Cortex of kidney (tissue), 1 donor: ENCODE measurements around the gene NIPA2.

Source experiments
- DNase-seq: peaks from one replicate; lab custom pipeline; 2025; lab: John Stamatoyannopoulos, UW

The NIPA2 gene

GRCh38 chr15:22877607-22878006 is 39.1 kb downstream of the NIPA2 start:
- DNase-seq, result no peak

GRCh38 chr15:22878103-22878502 is 39.6 kb downstream of the NIPA2 start:
- no peak for DNase-seq

- no peak for DNase-seq
Measured at GRCh38 chr15:22880068-22880980, 41.9 kb downstream of the NIPA2 start.

GRCh38 chr15:22880981-22881738 is 42.7 kb downstream of the NIPA2 start:
- DNase-seq, result no peak

DNA sequence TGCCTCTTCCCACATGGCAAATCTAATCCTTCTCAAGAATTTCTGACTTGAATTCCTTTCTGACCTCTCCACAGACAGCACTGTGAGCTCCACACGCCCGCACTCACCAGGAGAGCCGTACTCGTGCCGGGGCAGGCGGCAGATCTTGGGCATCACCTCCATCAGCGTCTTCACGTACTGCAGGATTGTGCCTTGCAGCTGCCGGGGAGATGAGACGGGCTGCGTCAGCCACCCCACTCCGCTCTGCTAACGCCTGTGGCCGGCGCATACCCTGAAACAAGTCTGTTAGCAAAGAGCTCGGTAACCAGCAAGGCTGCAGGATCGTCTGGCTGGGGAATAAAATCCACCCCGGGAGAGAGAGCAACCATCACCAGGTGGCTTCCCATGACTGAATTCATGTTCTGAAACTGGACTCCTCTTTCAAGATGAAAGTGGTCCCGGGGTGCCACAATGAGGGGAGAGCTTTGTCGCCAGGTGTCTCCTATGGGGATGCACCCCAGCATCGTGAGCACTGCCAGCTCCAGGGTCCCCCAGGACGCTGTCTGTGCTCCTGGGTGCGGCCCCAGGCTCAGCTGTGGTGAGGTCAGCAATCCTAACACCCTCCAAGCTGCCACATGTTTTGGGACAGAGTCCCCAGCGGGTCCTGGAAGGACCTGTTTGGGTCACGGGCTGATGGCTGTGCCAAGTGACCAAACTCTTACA is 43.4 kb downstream of the NIPA2 start:
- DNase-seq, result no peak

DNA sequence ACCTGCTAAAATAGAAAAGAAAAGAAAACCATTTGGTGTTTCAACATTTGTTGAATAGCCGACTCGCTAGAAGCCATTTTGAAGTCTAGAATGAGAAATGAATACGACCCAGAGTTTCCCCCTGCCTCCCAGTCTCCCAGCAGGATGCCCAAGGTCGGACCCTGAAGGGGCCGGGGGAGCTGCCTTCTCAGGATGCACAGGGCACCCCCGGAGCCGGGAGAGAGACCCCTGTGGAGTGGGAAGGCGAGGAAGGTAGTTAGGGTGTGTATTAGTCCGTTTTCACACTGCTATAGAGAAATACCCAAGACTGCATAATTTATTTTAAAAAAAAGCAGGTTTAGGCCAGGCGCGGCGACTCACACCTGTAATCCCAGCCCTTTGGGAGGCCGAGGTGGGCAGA is 44.7 kb downstream of the NIPA2 start:
- no peak for DNase-seq

DNA sequence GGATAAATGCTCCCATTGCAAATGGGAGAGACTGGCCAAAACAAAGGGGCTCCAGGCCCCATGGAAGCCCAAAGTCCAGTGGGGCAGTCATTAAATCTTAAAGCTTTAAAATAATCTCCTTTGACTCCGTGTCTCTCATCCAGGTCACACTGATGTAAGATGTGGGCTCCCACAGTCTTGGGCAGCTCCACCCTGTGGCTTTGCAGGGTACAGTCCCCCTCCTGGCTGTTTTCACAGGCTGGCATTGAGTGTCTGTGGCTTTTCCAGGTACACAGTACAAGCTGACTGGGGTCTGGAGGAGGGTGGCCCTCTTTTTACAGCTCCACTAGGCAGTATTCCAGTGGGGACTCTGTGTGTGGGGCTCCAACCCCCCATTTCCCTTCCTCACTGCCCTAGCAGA is 45.9 kb downstream of the NIPA2 start:
- no peak for DNase-seq

- DNase-seq, result no peak
Measured at GRCh38 chr15:22885120-22885519, 46.7 kb downstream of the NIPA2 start.

DNA sequence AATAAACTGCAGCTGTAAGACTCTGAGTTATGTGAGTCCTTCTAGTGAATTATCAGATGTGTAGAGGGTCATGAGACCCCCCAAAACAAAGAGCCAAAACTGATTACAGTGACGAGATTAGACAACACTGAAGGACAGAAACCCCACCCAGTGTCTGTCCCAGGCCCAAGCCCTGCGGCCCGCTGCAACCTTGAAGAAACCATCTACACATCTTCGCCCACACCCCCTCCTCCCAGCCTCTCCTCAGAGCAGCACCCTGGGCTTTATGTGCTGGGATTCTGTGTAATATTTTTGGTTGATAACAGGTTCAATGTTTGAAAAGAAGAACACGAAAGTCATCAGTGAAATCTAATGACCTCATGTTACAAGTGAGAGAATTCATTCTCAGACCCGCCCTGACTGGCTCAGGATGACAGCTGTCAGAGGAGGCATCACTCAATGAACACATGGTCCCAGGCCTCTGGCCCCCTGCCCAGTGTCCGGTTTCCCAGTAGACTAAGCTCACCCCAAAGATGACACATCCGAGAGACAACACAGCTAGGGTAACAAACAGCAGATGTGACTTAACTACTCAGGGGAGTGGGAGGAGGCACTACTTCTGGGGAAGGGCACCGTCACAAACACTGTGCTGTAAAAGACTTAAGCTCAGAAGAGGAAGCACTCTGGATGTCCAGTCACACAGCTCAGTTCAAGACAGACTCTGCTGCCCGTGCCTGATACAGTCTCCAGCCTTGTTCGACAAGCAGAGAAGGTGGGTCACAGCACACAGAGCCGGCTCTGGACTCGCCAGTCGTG is 48.9 kb downstream of the NIPA2 start:
- DNase-seq, result no peak

DNA sequence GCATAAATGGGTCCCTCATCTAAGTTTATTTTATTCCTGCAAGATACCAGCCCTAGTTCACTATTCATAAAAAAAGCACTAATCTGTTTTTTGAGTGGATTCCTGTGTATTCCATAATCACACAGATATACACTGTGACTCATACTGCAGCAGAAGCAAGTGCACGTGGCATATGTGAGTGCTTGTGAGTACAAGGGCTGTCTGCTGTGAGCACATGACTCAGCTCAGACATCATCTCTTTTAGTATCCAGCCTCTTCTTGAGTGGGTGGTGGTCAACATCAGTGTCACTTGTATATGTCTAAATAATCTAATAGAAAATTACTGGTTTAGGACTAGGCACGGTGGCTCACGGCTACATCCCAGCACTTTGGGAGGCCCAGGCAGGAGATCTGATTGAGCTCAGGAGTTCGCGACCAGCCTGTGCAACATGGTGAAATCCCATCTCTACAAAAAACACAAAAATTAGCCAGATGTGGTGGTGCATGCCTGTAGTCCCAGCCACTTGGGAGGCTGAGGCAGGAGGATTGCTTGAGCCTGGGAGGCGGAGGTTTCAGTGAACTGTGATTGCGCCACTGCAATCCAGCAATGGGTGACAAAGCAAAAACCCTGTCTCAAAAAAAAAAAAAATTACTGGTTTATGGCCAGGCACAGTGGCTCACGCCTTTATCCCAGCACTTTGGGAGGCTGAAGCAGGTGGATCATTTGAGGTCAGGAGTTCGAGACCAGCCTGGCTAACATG is 49.8 kb downstream of the NIPA2 start:
- DNase-seq, result no peak

- DNase-seq, result no peak
Measured at GRCh38 chr15:22889146-22889818, 50.8 kb downstream of the NIPA2 start.

GRCh38 chr15:22890296-22890695 is 51.8 kb downstream of the NIPA2 start:
- DNase-seq, result no peak

DNA sequence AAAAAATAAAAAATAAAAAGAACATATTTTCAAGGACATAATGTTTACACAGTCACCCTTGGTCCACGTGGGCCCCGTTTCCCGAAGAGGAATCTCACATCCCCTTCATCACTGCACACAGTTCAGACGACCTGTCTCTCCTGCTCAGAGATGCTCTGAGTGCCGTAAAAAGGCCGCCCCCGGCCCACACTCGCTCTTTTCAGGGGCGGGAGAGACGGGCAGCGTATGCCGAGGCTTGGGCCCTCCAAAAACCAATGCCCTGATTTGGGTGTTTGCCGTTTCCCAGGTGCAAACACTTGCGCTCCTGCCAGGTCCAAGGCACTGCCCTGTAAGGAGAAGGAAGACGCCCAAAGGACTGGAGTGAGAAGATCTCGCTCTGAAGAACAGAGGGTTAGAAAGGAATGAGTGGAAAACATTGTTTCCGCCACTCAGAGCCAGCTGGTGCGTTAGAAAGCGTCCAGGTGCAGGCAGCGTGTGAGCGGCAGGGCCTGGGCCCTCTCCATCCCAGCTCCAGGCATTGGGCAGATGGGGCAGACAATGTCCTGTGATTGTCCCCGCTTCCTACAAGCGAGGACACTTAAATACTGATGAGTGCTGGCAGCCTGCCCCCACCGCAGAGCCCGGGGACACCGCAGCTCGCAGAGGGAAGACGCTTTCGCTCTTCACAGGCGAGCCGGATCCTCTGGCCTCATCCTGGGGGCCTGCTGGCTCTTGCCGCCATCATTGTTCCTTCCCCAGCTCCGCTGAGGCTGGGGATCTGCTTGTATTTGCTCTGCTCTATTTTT is 53.2 kb downstream of the NIPA2 start:
- no peak for DNase-seq

GRCh38 chr15:22892333-22892732 is 53.9 kb downstream of the NIPA2 start:
- DNase-seq, result no peak

- DNase-seq, result no peak
Measured at GRCh38 chr15:22893081-22893480, 54.6 kb downstream of the NIPA2 start.

DNA sequence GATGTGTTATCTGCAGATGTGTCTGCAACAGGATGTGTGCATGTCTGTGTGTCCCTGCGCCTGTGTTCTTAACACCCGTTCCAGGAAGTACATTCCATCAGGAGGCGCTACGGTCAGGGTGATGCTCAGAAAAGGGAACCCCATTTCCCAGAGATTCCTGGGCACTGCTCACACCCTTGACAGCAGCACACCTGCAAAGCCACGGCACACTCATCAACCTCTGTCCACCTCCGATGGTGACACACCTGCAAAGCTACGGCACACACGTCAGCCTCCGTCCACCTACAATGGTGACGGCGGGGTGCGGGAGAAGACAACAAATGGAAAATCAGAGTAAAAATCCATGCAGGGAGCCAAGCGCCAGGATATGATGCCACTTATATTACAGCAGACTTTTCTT is 55.4 kb downstream of the NIPA2 start:
- DNase-seq, result no peak

- no peak for DNase-seq
Measured at GRCh38 chr15:22895465-22896190, 57.2 kb downstream of the NIPA2 start.

- no peak for DNase-seq
Measured at GRCh38 chr15:22902046-22902445, 63.6 kb downstream of the NIPA2 start.

DNA sequence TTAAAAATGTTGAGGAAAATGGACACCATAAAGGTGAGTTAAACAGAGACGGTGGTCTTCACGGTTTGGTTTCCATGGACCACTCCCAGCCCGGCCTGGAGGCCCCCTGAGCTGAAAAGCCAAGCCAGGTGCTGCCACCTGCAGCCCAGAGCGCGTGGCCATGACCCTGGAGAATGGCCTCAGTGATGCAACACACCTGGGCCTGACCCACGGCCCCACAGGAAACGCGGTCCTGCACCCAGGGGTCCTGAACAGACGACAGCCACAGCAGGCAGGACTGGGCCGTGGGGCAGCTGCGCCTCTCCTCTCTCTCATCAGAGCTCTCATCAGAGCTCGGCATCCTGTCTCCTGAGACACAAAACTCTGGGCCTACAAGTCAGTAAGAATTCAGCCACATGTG is 64.1 kb downstream of the NIPA2 start:
- DNase-seq, result no peak
